HG03469 (cell line): ENCODE measurements around the gene FBXW10B.
"Not testable (repeated sequence)": the region's sequence is repeated elsewhere in the genome, so short reads cannot be mapped to it uniquely, and the experiment has no call there.

ENCODE experiments used
- ATAC-seq: cut with Tn5 transposase; IDR thresholded peaks from one replicate; pipeline ENCODE4 v1.9.1; 2021; ENCODE audit warnings: mild to moderate bottlenecking, moderate library complexity, moderate number of reproducible peaks; ENCODE audit not compliant: unreplicated experiment

Gene FBXW10B

GRCh38 chr17:15642505-15643251 lies 23.2 kb upstream of the FBXW10B start:
- ATAC-seq: not testable (repeated sequence)

- ATAC-seq: not testable (repeated sequence)
These were observed 22.5 kb upstream of the FBXW10B start for GRCh38 chr17:15642014-15642413.

GRCh38 chr17:15630930-15631453 lies 11.5 kb upstream of the FBXW10B start:
- ATAC-seq: not testable (repeated sequence)

GRCh38 chr17:15629991-15630390 lies 10.5 kb upstream of the FBXW10B start:
- ATAC-seq: not testable (repeated sequence)

- not testable (repeated sequence) for ATAC-seq
These were observed 4.2 kb upstream of the FBXW10B start for GRCh38 chr17:15623661-15624209.

- not testable (repeated sequence) for ATAC-seq
These were observed 3.8 kb upstream of the FBXW10B start for GRCh38 chr17:15623255-15623654.

- not testable (repeated sequence) for ATAC-seq
These were observed 2.6 kb upstream of the FBXW10B start for GRCh38 chr17:15622124-15622523.

- ATAC-seq: not testable (repeated sequence)
These were observed 2.7 kb downstream of the FBXW10B start for GRCh38 chr17:15616828-15617227.

GRCh38 chr17:15615850-15616249 lies 3.7 kb downstream of the FBXW10B start:
- not testable (repeated sequence) for ATAC-seq

GRCh38 chr17:15613111-15613510 lies 6.4 kb downstream of the FBXW10B start:
- ATAC-seq: not testable (repeated sequence)

- not testable (repeated sequence) for ATAC-seq
These were observed 26.5 kb downstream of the FBXW10B start for GRCh38 chr17:15592960-15593359.

- not testable (repeated sequence) for ATAC-seq
These were observed 27.5 kb downstream of the FBXW10B start for GRCh38 chr17:15591986-15592385.

- ATAC-seq: not testable (repeated sequence)
These were observed 28.7 kb downstream of the FBXW10B start for GRCh38 chr17:15590844-15591243.

GRCh38 chr17:15589544-15590536 lies 29.7 kb downstream of the FBXW10B start:
- not testable (repeated sequence) for ATAC-seq

- ATAC-seq: not testable (repeated sequence)
These were observed 31.5 kb downstream of the FBXW10B start for GRCh38 chr17:15588017-15588416.

GRCh38 chr17:15583313-15583712 lies 36.2 kb downstream of the FBXW10B start:
- ATAC-seq: not testable (repeated sequence)

- not testable (repeated sequence) for ATAC-seq
These were observed 38.0 kb downstream of the FBXW10B start for GRCh38 chr17:15581462-15581861.

- not testable (repeated sequence) for ATAC-seq
These were observed 42.7 kb downstream of the FBXW10B start for GRCh38 chr17:15576848-15577247.

GRCh38 chr17:15574660-15575059 lies 44.8 kb downstream of the FBXW10B start:
- not testable (repeated sequence) for ATAC-seq

GRCh38 chr17:15573870-15574269 lies 45.6 kb downstream of the FBXW10B start:
- not testable (repeated sequence) for ATAC-seq
